Tibial artery (tissue), 4 donors: ENCODE results near the gene INTS2.
"Not testable (repeated sequence)": the region's sequence is repeated elsewhere in the genome, so short reads cannot be mapped to it uniquely, and the experiment has no call there.

Experiments
- DNase-seq, 2 donors: peaks; one replicate each; pipeline ENCODE4 v3.0.0-alpha.2; 2019
- H3K27ac ChIP-seq, 2 donors: fragments of 200-600 bp; sonication (generic) in 1 of 2; 1 replicate in 1 of 2; 2 replicates in 1 of 2; pipeline ENCODE4 v1.5.1; 2018 to 2019; ENCODE audit warnings: mild to moderate bottlenecking in 1 of 2
- H3K27me3 ChIP-seq, 2 donors: fragments of 200-600 bp; sonication (generic) in 1 of 2; one replicate each; pipeline versions ENCODE4 v1.5.1 to v1.6.0; 2016 to 2019
- H3K36me3 ChIP-seq, 3 donors: fragments of 200-600 bp; sonication (generic) in 2 of 3; one replicate each; pipeline ENCODE4 v1.5.1; 2016 to 2019; ENCODE audit warnings: mild to moderate bottlenecking in 2 of 3
- H3K4me1 ChIP-seq, 4 donors: fragments of 200-600 bp; sonication (generic) in 2 of 4; 1 replicate in 3 of 4; 2 replicates in 1 of 4; pipeline ENCODE4 v1.5.1; 2016 to 2019
- H3K4me3 ChIP-seq, 2 donors: fragments of 200-600 bp; sonication (generic) in 1 of 2; 1 replicate in 1 of 2; 2 replicates in 1 of 2; pipeline ENCODE4 v1.5.1; 2018 to 2019; ENCODE audit warnings: mild to moderate bottlenecking in 2 of 2
- H3K9me3 ChIP-seq, 3 donors: fragments of 200-600 bp; sonication (generic) in 1 of 3; one replicate each; pipeline ENCODE4 v1.5.1; 2016 to 2019
- intact Hi-C: fragments of 100-400 bp; cut with DNase I; formaldehyde crosslinking; loops from one replicate; pipeline ENCODE4 v1.15.0; 2023; ENCODE audit warnings: low total_unique reads
- TF ChIP-seq, protein P1 (sequence below), 2 experiments: fragments of 200-600 bp in 1 of 2; fragments of 450-650 bp in 1 of 2; IDR thresholded peaks; one replicate each; pipeline ENCODE4 v1.5.1; 2017 to 2019; ENCODE audit warnings: antibody characterized with exemption in 2 of 2, mild to moderate bottlenecking in 1 of 2, moderate library complexity in 1 of 2

INTS2 gene

DNA sequence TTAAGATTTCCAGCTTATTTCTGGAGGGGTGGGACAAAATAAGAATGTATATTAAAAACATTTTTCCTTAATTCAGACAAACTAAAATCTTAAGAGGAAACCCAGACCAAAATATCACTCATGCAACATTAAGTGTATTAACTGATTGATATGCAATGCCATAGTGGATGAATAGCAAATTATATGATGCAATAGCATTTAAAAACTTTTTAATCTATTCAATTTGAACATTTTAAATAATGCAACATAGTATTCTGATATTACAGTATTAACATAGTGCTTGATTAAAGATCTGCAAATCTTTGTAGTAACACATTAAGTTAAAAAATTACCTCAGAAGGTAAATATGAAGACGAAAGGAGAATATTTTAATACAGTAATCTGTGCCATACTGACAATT is 15.3 kb upstream of the INTS2 start:
- no peaks in the 10 kb centered on the region for H3K27me3 ChIP-seq
- intact Hi-C loops, result no loop called here
- H3K36me3 ChIP-seq, result peaks cover 35 to 48% (median 38%) of the 10 kb centered on the region in 3 donors
- no peak for DNase-seq
- H3K9me3 ChIP-seq, result no peaks in the 10 kb centered on the region
- TF ChIP-seq, protein P1, sequence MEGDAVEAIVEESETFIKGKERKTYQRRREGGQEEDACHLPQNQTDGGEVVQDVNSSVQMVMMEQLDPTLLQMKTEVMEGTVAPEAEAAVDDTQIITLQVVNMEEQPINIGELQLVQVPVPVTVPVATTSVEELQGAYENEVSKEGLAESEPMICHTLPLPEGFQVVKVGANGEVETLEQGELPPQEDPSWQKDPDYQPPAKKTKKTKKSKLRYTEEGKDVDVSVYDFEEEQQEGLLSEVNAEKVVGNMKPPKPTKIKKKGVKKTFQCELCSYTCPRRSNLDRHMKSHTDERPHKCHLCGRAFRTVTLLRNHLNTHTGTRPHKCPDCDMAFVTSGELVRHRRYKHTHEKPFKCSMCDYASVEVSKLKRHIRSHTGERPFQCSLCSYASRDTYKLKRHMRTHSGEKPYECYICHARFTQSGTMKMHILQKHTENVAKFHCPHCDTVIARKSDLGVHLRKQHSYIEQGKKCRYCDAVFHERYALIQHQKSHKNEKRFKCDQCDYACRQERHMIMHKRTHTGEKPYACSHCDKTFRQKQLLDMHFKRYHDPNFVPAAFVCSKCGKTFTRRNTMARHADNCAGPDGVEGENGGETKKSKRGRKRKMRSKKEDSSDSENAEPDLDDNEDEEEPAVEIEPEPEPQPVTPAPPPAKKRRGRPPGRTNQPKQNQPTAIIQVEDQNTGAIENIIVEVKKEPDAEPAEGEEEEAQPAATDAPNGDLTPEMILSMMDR (IDR thresholded peaks at IDR 0.05), result no peak
- no peak overlapping the region for H3K4me3 ChIP-seq
- H3K27ac ChIP-seq, result no peak overlapping the region
- no peaks in the 10 kb centered on the region for H3K4me1 ChIP-seq

DNA sequence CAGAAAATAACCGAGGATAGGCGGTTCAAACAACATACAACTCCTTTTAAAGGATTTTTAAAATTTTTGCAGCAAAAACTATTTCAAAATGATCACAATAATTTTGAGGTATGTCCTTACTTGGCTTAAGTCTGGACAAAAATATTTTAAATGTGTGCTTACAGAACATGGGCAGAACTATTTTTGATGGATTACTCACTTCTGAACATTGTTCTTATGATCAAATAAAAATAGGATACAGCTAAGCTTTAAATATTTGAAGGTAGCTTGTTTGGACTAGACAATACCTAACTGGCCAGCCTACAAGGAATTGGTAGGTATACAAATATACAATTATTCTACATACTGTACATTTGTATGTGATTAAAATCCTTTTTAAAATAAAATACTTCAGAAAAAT is 14.3 kb upstream of the INTS2 start:
- intact Hi-C loops, result no loop called here
- Histone ChIP-seq H3K27me3 (no peaks in the 10 kb centered on the region), H3K4me3 (no peak overlapping the region), H3K36me3 (peaks cover 25 to 37% (median 29%) of the 10 kb centered on the region in 3 donors), H3K27ac (no peak overlapping the region), H3K4me1 (no peaks in the 10 kb centered on the region), H3K9me3 (no peaks in the 10 kb centered on the region)
- DNase-seq, result no peak
- TF ChIP-seq, protein P1 (IDR thresholded peaks at IDR 0.05), result no peak

DNA sequence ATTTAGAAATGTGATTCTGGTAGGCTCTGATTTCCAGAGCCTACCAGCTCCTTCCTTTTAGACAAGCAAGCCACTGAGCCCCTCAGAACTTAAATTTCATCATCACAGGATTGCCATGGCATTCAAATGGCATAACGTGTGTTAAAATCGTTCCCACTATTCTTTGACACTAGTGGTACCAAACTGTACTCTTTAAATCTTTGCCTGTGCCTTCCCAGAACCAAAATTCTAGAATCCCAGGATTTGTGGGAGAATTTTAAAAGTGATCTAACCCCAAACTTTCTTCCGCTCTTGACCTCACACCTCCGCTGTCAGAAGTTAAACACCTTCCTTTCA is 287 bp upstream of the INTS2 start:
- H3K4me3 ChIP-seq, result peak overlapping the region; percentile 67
- intact Hi-C loops, result loop anchor here (5.0 kb wide), 1 partner anchor 139 kb away; the partner anchor contains the start of gene MED13
- DNase-seq, result no peak

DNA sequence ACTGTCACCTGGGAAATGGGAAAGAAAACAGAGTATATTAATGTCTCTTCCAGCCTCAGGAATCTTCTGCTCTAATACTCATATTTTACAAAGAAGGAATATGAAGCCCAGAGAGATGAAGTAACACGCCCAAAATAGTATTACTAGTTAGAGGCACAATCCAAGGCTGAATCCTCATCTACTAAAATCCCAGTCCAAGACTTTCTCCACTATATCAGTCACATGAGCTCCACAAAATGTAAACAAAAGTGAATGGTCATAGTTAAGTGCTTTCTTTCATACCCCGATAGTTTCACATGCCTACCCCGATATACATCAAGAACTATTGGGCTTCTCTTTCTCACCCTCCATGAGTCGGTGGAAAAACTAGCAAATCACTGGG is 965 bp downstream of the INTS2 start:
- H3K36me3 ChIP-seq, result peaks cover 0 to 8% (median 0%) of the 10 kb centered on the region in 3 donors
- no peaks in the 10 kb centered on the region for H3K27me3 ChIP-seq
- TF ChIP-seq, protein P1 (IDR thresholded peaks at IDR 0.05), result no peak
- peak overlapping the region; percentile 79 to 87 for H3K27ac ChIP-seq
- peak overlapping the region; percentile 67 for H3K4me3 ChIP-seq
- DNase-seq, result no peak
- H3K4me1 ChIP-seq, result peaks cover 0 to 22% (median 10%) of the 10 kb centered on the region in 4 donors
- intact Hi-C loops, result loop anchor here (5.0 kb wide), 1 partner anchor 140 kb away; the partner anchor contains the start of gene MED13
- H3K9me3 ChIP-seq, result no peaks in the 10 kb centered on the region

More for the DNA sequence above, 287 bp upstream of the INTS2 start:
- Histone ChIP-seq H3K4me1 (peaks cover 0 to 22% (median 10%) of the 10 kb centered on the region in 4 donors), H3K36me3 (peaks cover 0 to 8% (median 0%) of the 10 kb centered on the region in 3 donors), H3K27me3 (no peaks in the 10 kb centered on the region), H3K27ac (peak overlapping the region; percentile 79 to 87), H3K9me3 (no peaks in the 10 kb centered on the region)
- TF ChIP-seq, protein P1 (IDR thresholded peaks at IDR 0.05), result no peak

DNA sequence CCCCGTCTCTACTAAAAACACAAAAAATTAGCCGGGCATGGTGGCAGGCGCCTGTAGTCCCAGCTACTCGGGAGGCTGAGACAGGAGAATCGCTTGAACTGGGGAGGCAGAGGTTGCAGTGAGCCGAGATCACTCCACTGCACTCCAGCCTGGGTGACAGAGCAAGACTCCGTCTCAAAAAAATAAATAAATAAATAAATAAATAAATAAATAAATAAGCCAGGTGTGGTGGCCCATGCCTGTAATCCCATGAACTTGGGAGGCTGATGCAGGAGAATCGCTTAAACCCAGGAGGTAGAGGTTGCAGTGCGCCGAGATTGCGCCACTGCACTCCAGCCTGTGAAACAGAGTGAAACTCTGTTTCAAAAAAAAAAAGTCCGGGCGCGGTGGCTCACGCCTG is 12.6 kb downstream of the INTS2 start:
- H3K27me3 ChIP-seq, H3K4me1 ChIP-seq, H3K4me3 ChIP-seq, DNase-seq, H3K9me3 ChIP-seq, intact Hi-C loops, H3K27ac ChIP-seq: not testable (repeated sequence)
- peaks cover 27 to 50% (median 43%) of the 10 kb centered on the region in 3 donors for H3K36me3 ChIP-seq

DNA sequence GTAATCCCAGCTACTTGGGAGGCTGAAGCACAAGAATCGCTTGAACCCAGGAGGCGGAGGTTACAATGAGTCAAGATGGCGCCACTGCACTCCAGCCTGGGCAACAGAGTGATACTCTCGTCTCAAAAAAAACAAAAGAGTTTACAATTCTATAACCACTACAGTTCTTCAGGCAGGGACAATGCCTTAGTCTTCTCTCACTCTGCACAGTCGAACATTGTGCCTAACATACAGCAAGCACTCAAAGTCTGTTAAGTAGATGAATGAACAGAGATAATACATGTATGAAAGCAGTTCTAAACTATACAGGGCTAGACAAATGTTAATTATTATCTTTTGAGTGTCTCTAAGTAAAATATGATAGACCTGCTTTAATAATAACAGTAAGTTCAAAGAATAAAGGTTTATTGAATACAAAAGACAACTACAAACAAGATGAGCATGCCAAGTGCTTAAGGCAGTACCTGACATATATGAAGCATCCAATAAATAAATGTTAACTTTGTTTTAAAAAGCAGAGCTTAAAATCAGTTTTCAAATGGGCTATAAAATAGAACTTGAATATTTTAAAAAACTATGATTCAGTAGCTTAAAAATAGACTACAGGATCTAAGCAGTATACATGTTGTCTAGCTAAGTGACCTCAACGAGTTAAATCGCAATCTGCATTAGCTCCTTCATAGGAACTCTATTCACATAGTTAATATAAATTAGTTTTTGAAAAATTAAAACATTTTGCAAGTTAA is 19.3 kb downstream of the INTS2 start:
- TF ChIP-seq, protein P1 (IDR thresholded peaks at IDR 0.05), result no peak
- intact Hi-C loops, result no loop called here
- Histone ChIP-seq H3K27ac (no peak overlapping the region), H3K4me1 (no peaks in the 10 kb centered on the region), H3K9me3 (no peaks in the 10 kb centered on the region), H3K4me3 (no peak overlapping the region), H3K27me3 (no peaks in the 10 kb centered on the region), H3K36me3 (peaks cover 53 to 71% (median 57%) of the 10 kb centered on the region in 3 donors)
- no peak for DNase-seq
